Right atrium auricular region (tissue), 2 donors: ENCODE measurements around the gene PACS1. TPM values are rescaled to one million over a fixed set of nuclear protein-coding genes. Genes with fewer than 3 reads are reported as not detected.

Experiments used
- DNase-seq: peaks from one replicate; pipeline ENCODE4 v3.0.0-alpha.2; 2019; ENCODE audit warnings: low spot score
- H3K27ac ChIP-seq, 2 donors: fragments of 200-600 bp; sonication (generic); 1 replicate in 1 of 2; 2 replicates in 1 of 2; pipeline ENCODE4 v1.5.1; 2016 to 2019
- H3K27me3 ChIP-seq, 2 donors: fragments of 200-600 bp; sonication (generic); one replicate each; pipeline versions ENCODE4 v1.5.1 to v1.6.0; 2017 to 2019
- H3K36me3 ChIP-seq: fragments of 200-600 bp; sonication (generic); one replicate; pipeline ENCODE4 v1.5.1; 2016
- H3K4me1 ChIP-seq, 2 donors: fragments of 200-600 bp; sonication (generic); one replicate each; pipeline versions ENCODE4 v1.5.1 to v1.6.0; 2017 to 2019
- H3K4me3 ChIP-seq, 2 donors: fragments of 200-600 bp; sonication (generic); 1 replicate in 1 of 2; 2 replicates in 1 of 2; pipeline ENCODE4 v1.5.1; 2017 to 2019; ENCODE audit warnings: mild to moderate bottlenecking in 1 of 2, moderate library complexity in 1 of 2
- H3K9me3 ChIP-seq, 2 donors: fragments of 200-600 bp; sonication (generic); one replicate each; pipeline ENCODE4 v1.5.1; 2019
- CTCF ChIP-seq, 2 donors: fragments of 200-600 bp; sonication (generic); IDR thresholded peaks; one replicate each; pipeline ENCODE4 v1.5.1; 2019; ENCODE audit warnings: antibody characterized with exemption in 2 of 2
- total RNA-seq, 2 donors: library from RNA; depleted of rRNA; stranded (reverse); fragments of >200 nt; gene quantifications; one replicate each; pipeline ENCODE4 v1.1.0, GENCODE V29; 2016

The PACS1 gene
- total RNA-seq, 2 donors from 2014 or later = 47.7 to 88.9 TPM

- no peak for DNase-seq
- H3K4me1 ChIP-seq = no peaks in the 10 kb centered on the region
- H3K4me3 ChIP-seq = no peak overlapping the region
- no peak overlapping the region for H3K27ac ChIP-seq
- TF ChIP-seq CTCF (IDR thresholded peaks at IDR 0.05) = no peak
- H3K9me3 ChIP-seq = no peaks in the 10 kb centered on the region
- peaks cover 67% of the 10 kb centered on the region for H3K36me3 ChIP-seq
- no peaks in the 10 kb centered on the region for H3K27me3 ChIP-seq
These were observed 170.7 kb downstream of the PACS1 start for GRCh38 chr11:66240781-66241136.

DNA sequence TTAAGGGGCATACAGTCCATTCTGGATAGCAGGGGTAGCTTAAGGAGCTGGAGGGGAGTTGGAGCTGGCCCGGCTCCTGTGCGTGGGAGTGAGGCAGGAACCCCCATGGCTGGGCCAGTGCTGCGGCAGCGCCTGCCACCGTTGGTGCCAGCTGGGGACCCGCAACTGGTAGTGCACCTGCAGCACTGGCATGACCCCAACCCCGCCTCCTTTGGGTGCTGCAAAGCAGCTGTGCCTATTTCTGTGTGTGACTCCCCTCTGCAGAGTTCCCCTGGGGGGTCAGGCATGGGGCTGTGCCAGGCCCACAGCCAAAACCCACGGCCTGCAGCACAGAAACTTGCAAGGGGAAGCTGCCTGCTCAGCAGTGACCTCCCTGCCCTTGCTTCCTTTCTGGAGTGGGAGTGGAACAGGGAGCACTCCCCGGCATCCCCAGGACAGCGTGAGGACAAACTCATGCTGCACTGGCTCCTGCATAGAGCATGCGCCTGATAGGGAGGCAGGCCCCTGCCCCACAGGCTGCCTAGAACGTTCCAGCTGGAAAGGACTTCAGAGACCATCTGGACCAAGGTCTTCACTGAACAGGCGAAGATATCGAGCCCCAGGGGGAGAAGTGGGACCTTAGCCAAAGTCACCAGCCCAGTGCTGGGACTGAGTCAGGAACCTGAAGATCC lies 172.2 kb downstream of the PACS1 start:
- Histone ChIP-seq H3K4me1 (no peaks in the 10 kb centered on the region), H3K27me3 (no peaks in the 10 kb centered on the region), H3K36me3 (peaks cover 57% of the 10 kb centered on the region), H3K27ac (no peak overlapping the region), H3K9me3 (no peaks in the 10 kb centered on the region), H3K4me3 (no peak overlapping the region)
- no peak for TF ChIP-seq CTCF (IDR thresholded peaks at IDR 0.05)
- DNase-seq = no peak

- DNase-seq = no peak
- Histone ChIP-seq H3K36me3 (peaks cover 43% of the 10 kb centered on the region), H3K27me3 (no peaks in the 10 kb centered on the region), H3K27ac (no peak overlapping the region), H3K4me1 (no peaks in the 10 kb centered on the region), H3K4me3 (no peak overlapping the region), H3K9me3 (no peaks in the 10 kb centered on the region)
- no peak for TF ChIP-seq CTCF (IDR thresholded peaks at IDR 0.05)
These were observed 173.9 kb downstream of the PACS1 start for GRCh38 chr11:66243782-66244535.

- Histone ChIP-seq H3K4me3 (no peak overlapping the region), H3K27me3 (no peaks in the 10 kb centered on the region), H3K36me3 (peaks cover 21% of the 10 kb centered on the region), H3K27ac (no peak overlapping the region), H3K9me3 (no peaks in the 10 kb centered on the region), H3K4me1 (no peaks in the 10 kb centered on the region)
- DNase-seq = no peak
- TF ChIP-seq CTCF (IDR thresholded peaks at IDR 0.05) = no peak
These were observed 177.2 kb downstream of the PACS1 start for GRCh38 chr11:66247295-66247694.

- no peaks in the 10 kb centered on the region for H3K27me3 ChIP-seq
- H3K27ac ChIP-seq = no peak overlapping the region
- H3K4me3 ChIP-seq = no peak overlapping the region
- no peak for TF ChIP-seq CTCF (IDR thresholded peaks at IDR 0.05)
- H3K9me3 ChIP-seq = no peaks in the 10 kb centered on the region
- no peak for DNase-seq
- H3K36me3 ChIP-seq = peaks cover 16% of the 10 kb centered on the region
- H3K4me1 ChIP-seq = peaks cover 0 to 4% of the 10 kb centered on the region in 2 donors
These were observed 177.7 kb downstream of the PACS1 start for GRCh38 chr11:66247801-66248200.
